NOMO-1 treated with dmso at 0.1 percent for 144 hours (cell line): ENCODE measurements around the gene ZDHHC8.

Source experiments
- DNase-seq: peaks from one replicate; lab custom pipeline; 2025; ENCODE audit not compliant: unreplicated experiment; lab: John Stamatoyannopoulos, UW

Gene ZDHHC8

GRCh38 chr22:20131597-20131858 lies at the start of gene ZDHHC8:
Gene ZDHHC8 (plus strand): TSS chr22:20131804. CDS start chr22:20131948, 144 bp downstream.
- no peak for DNase-seq

- no peak for DNase-seq
Measured at GRCh38 chr22:20083157-20083890, 48.3 kb upstream of the ZDHHC8 start.

DNA sequence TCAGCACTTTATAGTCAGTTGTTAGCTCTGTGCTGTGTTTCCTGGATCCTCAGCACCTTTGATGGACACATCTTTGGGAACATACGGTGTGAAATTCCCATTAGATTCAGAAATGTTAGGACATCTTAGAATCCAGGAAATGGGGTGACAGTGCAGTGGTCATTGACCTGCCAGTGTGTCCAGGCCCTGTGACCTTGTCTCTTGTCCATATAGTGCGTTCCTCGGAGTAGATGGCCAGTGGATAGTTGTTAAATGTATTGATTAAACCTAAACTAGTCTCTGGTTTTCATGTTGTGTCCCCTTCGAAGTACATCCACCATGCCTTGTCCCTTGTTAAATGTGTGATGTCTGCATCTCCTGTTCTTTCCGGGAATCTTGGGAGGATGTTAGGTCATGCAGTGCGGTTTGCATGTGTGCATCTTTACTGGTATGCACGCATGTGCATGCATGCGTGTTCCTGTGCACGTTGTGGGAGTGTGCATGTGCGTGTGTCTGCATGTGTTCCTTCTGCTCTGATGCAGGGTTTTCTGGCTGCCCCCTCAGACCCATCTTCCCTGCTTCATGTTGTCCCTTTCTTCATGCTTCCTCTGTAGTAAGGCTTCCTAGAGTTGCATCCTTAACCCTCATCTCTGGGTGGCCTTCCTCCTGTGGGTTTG lies 47.6 kb upstream of the ZDHHC8 start:
- DNase-seq: no peak

GRCh38 chr22:20084547-20085413 lies 46.8 kb upstream of the ZDHHC8 start:
- DNase-seq: no peak

- DNase-seq: no peak
Measured at GRCh38 chr22:20085651-20086050, 46.0 kb upstream of the ZDHHC8 start.

DNA sequence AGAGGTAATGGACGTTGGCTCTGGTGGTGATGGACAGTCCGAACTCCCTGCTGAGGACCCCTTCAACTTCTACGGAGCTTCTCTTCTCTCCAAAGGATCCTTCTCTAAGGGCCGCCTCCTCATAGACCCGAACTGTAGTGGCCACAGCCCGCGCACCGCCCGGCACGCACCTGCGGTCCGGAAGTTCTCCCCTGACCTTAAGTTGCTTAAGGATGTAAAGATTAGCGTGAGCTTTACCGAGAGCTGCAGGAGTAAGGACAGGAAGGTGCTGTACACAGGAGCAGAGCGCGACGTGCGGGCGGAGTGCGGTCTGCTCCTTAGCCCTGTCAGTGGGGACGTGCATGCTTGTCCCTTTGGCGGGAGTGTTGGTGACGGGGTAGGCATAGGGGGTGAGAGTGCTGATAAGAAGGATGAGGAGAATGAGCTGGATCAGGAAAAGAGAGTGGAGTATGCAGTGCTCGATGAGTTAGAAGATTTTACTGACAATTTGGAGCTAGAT lies 45.5 kb upstream of the ZDHHC8 start:
- DNase-seq: no peak

GRCh38 chr22:20086763-20087162 lies 44.8 kb upstream of the ZDHHC8 start:
- DNase-seq: no peak

DNA sequence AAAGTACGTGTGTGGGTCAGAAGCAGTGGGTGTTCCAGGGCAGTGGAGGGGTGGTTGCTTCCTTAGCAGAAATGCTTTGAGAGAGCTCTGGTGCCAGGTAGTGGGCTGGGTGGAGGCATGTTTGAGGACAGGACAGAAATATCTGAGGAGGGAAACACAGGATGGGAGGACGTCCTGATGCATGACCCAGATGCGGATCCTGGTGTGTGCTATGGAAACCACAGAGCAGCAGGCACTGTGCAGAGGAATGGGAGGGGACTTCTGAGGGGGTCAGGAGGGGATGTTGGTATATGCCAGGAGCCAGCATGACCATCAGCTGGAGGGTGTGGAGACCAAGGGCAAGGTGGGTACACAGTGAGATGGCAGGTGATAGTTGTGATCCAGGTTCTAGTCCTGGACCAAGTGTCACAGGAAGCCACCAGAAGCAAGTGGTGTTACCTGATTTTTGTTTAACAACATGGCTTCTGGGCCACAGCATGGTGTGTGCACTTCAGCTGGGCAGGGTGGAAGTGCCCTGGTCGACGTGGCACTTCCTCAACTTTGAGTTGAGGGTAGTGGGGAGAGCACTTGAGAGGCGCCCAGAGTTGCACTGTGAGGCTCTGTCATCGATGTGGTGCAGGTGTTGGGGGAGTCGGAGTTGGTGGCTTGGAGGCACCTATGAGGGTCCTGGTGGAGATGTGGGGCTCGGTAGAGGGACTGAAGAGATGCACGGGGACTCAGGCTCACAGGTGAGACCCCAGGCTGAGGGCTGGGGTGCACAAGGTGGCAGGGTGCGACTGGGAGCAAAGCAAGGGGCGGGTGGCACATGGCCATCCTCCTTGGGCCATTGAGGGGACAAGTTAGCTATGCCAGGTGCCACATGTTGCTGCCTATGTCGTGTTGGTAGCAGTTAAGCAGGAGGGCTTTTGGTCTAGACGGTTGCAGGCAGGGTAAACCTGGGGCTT lies 44.0 kb upstream of the ZDHHC8 start:
- DNase-seq: no peak

DNA sequence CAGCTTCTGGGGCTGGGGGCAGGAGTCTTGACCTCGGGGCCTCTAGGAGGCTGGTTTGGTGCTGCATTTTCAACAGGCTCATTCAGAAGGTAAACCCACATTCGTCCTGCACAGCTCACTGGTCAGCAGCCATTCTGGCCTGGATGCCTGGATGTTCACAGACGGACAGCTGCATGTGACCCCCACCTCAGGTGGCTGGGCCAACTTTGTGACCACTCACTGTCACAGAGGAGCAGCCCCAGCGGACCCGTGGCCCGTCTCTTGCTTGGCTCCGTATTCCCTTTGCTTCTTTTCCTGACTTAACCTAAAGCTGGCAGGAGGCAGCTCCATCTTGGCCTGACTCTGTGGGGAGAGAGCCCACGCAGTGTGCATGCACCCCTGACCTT lies 43.3 kb upstream of the ZDHHC8 start:
- DNase-seq: no peak

GRCh38 chr22:20089226-20089976 lies 42.2 kb upstream of the ZDHHC8 start:
- DNase-seq: no peak

GRCh38 chr22:20089977-20090729 lies 41.5 kb upstream of the ZDHHC8 start:
- DNase-seq: no peak

DNA sequence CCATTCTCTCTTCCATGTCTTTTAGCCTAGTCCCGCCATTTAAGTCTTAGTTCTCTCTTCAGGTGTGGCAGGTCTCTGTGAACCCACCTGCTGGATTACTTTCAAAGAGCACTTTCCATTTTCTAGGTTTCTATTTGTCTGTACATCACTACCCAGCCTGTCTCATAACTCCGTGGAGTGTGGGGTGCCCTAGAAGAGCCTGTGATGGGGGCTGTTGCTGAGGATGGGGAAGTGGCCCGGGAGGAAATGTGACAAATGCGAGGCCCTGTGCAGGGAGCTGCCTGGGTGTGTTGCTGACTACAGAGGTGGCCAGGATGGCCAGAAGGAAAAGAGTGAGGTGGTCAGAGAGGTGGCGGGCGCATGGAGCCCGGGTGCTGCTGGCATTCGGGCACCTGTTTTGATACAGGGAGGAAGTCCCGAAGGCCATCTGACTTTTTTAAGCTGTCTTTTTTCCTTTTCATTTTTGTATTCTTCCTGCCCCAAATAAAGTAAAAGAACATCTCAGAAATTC lies 40.8 kb upstream of the ZDHHC8 start:
- DNase-seq: no peak

- no peak for DNase-seq
Measured at GRCh38 chr22:20091690-20092476, 39.7 kb upstream of the ZDHHC8 start.

DNA sequence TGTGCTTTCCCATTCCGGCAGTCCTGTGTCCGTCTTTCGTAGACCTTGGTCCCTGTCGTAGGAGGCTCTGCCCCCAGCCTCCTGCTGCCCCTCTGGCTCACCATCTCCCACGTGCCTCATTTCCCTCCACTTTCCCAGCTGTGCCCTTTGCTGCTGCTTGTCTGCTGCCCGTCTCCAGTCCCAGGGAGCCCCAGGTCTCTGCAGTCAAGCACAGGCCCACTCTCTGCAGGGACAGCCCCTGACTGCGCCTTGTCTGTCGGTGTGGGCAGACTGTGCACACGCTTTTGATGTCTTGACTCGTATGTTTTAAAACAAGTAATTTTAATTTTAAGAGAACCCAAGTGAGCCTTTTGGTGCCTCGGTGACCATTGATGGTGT lies 39.1 kb upstream of the ZDHHC8 start:
- DNase-seq: no peak

- no peak for DNase-seq
Measured at GRCh38 chr22:20093418-20094196, 38.0 kb upstream of the ZDHHC8 start.

DNA sequence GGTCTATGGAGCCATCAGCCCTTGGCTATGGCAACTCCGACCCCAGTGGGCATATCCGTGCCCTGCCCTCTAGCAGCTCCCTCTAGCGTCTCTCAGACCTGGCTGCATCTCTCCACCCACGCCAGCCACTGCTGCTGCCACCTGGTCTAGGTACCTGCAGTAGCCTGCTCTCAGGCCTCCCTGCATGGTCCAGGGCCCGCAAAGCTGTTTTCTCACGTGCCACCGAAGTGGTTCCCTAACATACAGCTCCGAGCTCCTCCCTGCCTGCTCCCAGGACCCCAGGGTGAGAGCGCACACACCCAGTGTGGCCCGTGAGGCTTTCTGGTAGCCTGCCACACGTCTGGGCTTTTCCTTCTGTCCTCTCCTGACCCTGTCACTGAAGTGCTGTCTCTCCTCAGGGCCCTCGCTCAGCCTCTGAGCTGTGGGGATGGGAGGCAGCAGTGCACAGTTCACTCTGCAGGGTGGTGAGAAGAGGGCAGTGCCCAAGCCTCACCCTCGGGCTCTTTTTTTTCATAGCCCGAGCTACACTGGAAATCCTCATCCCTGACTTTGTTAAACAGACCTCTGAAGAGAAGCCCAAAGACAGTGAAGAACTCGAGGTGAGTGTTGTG lies 37.3 kb upstream of the ZDHHC8 start:
- no peak for DNase-seq

- DNase-seq: no peak
Measured at GRCh38 chr22:20095521-20095920, 36.1 kb upstream of the ZDHHC8 start.
